ENCODE results near the gene NRN1L. TPM values are rescaled to one million over a fixed set of nuclear protein-coding genes. Genes with fewer than 3 reads are reported as not detected.

Gene NRN1L
- total RNA-seq, 1 experiment from 2014 or later = 1.1 TPM

GRCh38 chr16:67901734-67902133, 17.0 kb downstream of the NRN1L start:
- Histone ChIP-seq H3K27ac (ENCODE audit: low read length) (no peak overlapping the region), H3K9me3 (ENCODE audit: control insufficient read depth, insufficient read depth, low read depth, low read length) (no peaks in the 10 kb centered on the region), H3K36me3 (ENCODE audit: control insufficient read depth, insufficient read depth, low read length) (no peaks in the 10 kb centered on the region), H3K4me1 (ENCODE audit: control insufficient read depth, insufficient read depth, low read length) (no peaks in the 10 kb centered on the region), H3K4me3 (ENCODE audit: low read depth in 2 of 2, low read length in 2 of 2) (no peak overlapping the region), H3K27me3 (ENCODE audit: control insufficient read depth, insufficient read depth, low read length) (no peaks in the 10 kb centered on the region)
- no TSS peak for BruUV-seq (replicated peaks)
- ATAC-seq (no peak), DNase-seq (ENCODE audit: low read depth, low spot score) (no peak)
- POLR2A ChIA-PET = no interaction called here
- in situ Hi-C loops (cut with HindIII; ENCODE audit: low pct_unique_long_range_greater_than_20kb, low sequenced_read_pairs) (no loop called here), intact Hi-C loops (cut with micrococcal nuclease; ENCODE audit: unreplicated experiment) (no loop called here)
- CTCF ChIA-PET = no interaction called here
- no peak for TF ChIP-seq REST (IDR thresholded peaks at IDR 0.05; ENCODE audit: insufficient read depth in 1 of 2, low read depth in 2 of 2, low read length in 1 of 2)
- no peak for TF ChIP-seq CTCF (IDR thresholded peaks at IDR 0.05)
- no peak for TF ChIP-seq SIN3A (IDR thresholded peaks at IDR 0.05; ENCODE audit: borderline replicate concordance, insufficient read depth, low read depth, low read length)

- H3K27me3 ChIP-seq (ENCODE audit: control insufficient read depth, insufficient read depth, low read length) = no peaks in the 10 kb centered on the region
- ATAC-seq (no peak), DNase-seq (ENCODE audit: low read depth, low spot score) (no peak)
- intact Hi-C loops (cut with micrococcal nuclease; ENCODE audit: unreplicated experiment) (no loop called here), in situ Hi-C loops (cut with HindIII; ENCODE audit: low pct_unique_long_range_greater_than_20kb, low sequenced_read_pairs) (no loop called here)
- POLR2A ChIA-PET = no interaction called here
- no peak overlapping the region for H3K27ac ChIP-seq (ENCODE audit: low read length)
- H3K9me3 ChIP-seq (ENCODE audit: control insufficient read depth, insufficient read depth, low read depth, low read length) = no peaks in the 10 kb centered on the region
- TF ChIP-seq POLR2AphosphoS5 (IDR thresholded peaks at IDR 0.05; ENCODE audit: low read depth, low read length) (no peak), REST (IDR thresholded peaks at IDR 0.05; ENCODE audit: insufficient read depth in 1 of 2, low read depth in 2 of 2, low read length in 1 of 2) (no peak)
- CTCF ChIA-PET = no interaction called here
- H3K4me1 ChIP-seq (ENCODE audit: control insufficient read depth, insufficient read depth, low read length) = no peaks in the 10 kb centered on the region
- BruUV-seq (replicated peaks) = no TSS peak
- H3K4me3 ChIP-seq (ENCODE audit: low read depth in 2 of 2, low read length in 2 of 2) = no peak overlapping the region
- H3K36me3 ChIP-seq (ENCODE audit: control insufficient read depth, insufficient read depth, low read length) = no peaks in the 10 kb centered on the region
Observed at GRCh38 chr16:67902831-67903230, 18.1 kb downstream of the NRN1L start.

Data from Panc1 (cell line).